ENCODE data around the gene HOXA3. TPM values are rescaled to one million over a fixed set of nuclear protein-coding genes. Genes with fewer than 3 reads are reported as not detected.

The HOXA3 gene
- total RNA-seq, 1 donor from 2014 or later = 209 TPM

DNA sequence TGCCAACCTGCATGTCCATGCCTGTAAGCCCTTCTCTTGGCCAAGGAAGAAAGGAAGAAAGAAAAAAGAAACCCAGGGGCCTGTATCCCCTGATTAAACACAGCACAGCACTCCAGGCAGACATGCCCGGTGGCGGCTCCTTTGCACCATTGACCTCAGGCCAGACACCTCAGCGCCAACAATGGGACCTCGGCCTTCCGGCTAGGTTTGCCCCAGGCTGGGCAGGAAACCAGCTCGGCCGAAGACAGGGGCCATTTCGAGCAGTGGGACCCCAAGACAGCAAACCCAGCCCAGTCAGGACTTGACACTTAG is 18.9 kb upstream of the HOXA3 start:
- Mint-ChIP-seq H3K4me1 (peaks cover 37% of the 10 kb centered on the region), H3K27ac (peak overlapping the region; percentile 90), H3K36me3 (no peaks in the 10 kb centered on the region), H3K27me3 (ENCODE audit: low read depth) (peaks cover 88% of the 10 kb centered on the region), H3K4me3 (peak overlapping the region; percentile 69), H3K9me3 (no peaks in the 10 kb centered on the region)
- peak in 1 of 2 experiments; percentile 11 for DNase-seq (ENCODE audit: low spot score in 2 of 2, unreplicated experiment in 2 of 2)
- TF ChIP-seq, protein P1, sequence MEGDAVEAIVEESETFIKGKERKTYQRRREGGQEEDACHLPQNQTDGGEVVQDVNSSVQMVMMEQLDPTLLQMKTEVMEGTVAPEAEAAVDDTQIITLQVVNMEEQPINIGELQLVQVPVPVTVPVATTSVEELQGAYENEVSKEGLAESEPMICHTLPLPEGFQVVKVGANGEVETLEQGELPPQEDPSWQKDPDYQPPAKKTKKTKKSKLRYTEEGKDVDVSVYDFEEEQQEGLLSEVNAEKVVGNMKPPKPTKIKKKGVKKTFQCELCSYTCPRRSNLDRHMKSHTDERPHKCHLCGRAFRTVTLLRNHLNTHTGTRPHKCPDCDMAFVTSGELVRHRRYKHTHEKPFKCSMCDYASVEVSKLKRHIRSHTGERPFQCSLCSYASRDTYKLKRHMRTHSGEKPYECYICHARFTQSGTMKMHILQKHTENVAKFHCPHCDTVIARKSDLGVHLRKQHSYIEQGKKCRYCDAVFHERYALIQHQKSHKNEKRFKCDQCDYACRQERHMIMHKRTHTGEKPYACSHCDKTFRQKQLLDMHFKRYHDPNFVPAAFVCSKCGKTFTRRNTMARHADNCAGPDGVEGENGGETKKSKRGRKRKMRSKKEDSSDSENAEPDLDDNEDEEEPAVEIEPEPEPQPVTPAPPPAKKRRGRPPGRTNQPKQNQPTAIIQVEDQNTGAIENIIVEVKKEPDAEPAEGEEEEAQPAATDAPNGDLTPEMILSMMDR (IDR thresholded peaks at IDR 0.05; ENCODE audit: unreplicated experiment) = no peak

DNA sequence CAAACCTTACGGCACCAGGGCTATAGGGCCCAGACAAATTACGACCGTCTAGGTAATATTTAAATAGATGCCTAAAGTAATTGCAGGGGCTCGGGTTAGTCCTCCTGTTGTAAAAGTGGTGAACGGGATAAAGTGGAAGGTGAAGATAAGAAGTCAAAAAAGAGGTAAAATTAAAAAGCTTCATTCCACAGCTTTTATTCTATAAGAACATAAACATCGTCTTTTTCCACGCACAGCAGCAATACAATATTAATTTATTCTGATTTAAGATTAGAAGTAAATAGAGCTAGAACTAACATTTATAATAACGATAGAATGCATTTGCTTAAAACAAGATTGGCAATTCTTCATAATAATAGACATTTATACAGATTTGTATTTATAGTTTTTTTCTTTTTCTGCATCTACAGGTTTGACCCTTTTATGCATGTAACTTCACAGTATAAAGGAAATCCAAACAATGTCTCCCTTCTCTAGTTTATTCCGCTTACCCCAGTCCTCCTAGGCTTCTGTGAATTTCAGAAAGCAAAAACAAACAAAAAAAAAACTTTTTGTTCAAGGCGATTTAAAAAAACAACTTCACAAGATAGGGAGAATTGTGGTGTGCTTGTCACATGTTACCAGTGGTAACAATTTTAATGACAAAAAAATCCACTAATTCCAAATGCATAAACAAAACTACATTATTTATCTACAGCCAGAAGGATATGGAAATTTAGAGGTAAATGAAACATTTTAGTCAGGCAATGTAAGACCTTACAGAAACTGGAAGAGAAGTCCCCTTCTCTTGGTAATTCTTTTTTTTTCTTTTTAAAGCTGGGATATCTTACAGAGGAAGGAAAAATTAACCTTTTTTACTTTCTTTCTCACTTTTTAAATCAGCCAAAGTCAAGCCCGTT is 18.3 kb upstream of the HOXA3 start:
- Mint-ChIP-seq H3K27me3 (ENCODE audit: low read depth) (peaks cover 88% of the 10 kb centered on the region), H3K27ac (peak overlapping the region; percentile 91), H3K4me3 (peak overlapping the region; percentile 71), H3K36me3 (no peaks in the 10 kb centered on the region), H3K9me3 (no peaks in the 10 kb centered on the region), H3K4me1 (peaks cover 39% of the 10 kb centered on the region)
- DNase-seq (ENCODE audit: low spot score in 2 of 2, unreplicated experiment in 2 of 2) = no peak
- TF ChIP-seq, protein P1 (IDR thresholded peaks at IDR 0.05; ENCODE audit: unreplicated experiment) = no peak

DNA sequence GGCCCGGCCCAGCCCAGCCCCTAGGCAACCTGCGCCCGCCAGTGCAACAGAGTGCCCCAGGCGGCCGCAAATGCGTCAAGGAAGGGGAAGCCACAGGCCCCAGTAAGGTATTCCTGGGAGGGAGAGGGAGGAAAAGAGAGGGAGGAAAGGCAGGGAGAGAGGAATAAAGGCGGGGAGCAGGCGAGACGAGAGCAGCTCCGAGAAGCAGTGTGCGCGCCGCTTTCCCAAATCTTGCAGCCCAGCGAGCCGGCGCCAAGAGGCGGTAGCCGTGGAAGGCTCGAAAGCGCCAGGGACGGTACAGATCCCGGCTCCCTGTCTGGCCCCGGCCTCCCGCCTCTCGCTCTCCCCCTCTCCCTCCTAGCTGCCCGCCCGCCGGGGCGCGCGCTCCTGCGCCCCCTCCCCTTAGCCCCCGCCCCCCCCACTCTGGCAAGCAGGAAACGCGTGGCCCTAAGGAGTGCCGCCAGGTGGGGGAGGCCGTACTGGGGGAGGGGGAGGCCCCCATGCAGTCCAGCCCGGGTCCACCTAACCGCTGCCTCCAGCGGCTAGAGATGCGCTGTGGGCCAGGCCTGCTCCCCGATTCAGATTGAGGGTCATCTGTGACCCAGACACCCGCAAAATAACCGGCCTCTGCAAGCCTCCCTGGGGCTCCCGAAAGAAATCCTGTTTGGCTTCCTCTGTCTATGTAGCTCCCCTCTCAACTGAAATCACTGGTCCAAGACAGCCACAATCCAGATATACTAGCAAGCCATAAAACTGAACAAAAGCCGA is 17.5 kb upstream of the HOXA3 start:
- H3K4me3 Mint-ChIP-seq = peak overlapping the region; percentile 71
- DNase-seq (ENCODE audit: low spot score in 2 of 2, unreplicated experiment in 2 of 2) = no peak

GRCh38 chr7:27168265-27168947 is 16.0 kb upstream of the HOXA3 start:
- Mint-ChIP-seq H3K9me3 (no peaks in the 10 kb centered on the region), H3K4me1 (peaks cover 44% of the 10 kb centered on the region), H3K4me3 (peak overlapping the region; percentile 65), H3K27ac (peak overlapping the region; percentile 94), H3K27me3 (ENCODE audit: low read depth) (peaks cover 93% of the 10 kb centered on the region), H3K36me3 (peaks cover 1% of the 10 kb centered on the region)
- DNase-seq (ENCODE audit: low spot score in 2 of 2, unreplicated experiment in 2 of 2) = no peak
- TF ChIP-seq, protein P1 (IDR thresholded peaks at IDR 0.05; ENCODE audit: unreplicated experiment) = no peak

More for the DNA sequence above, 17.5 kb upstream of the HOXA3 start:
- peaks cover 88% of the 10 kb centered on the region for H3K27me3 Mint-ChIP-seq (ENCODE audit: low read depth)
- no peaks in the 10 kb centered on the region for H3K9me3 Mint-ChIP-seq
- peaks cover 39% of the 10 kb centered on the region for H3K4me1 Mint-ChIP-seq
- TF ChIP-seq, protein P1 (IDR thresholded peaks at IDR 0.05; ENCODE audit: unreplicated experiment) = no peak
- H3K27ac Mint-ChIP-seq = peak overlapping the region; percentile 92
- H3K36me3 Mint-ChIP-seq = no peaks in the 10 kb centered on the region

DNA sequence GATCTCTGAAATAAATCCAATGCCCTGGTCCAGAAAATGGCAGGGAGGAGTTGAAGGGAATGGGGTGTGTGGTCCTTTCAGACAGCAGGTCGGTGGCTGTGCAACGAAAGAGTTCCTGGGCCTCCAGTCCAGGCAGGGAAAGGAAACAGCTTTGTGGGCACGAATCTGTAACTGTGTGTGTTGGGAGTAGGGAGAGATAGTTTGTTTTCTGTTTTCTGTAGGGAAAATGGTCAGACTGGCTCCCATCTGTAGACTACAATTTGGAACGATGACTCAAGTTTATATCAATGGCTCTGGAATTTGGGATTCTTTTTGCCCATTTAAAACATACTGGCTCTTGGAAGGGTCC is 15.5 kb upstream of the HOXA3 start:
- TF ChIP-seq, protein P1 (IDR thresholded peaks at IDR 0.05; ENCODE audit: unreplicated experiment) = no peak
- Mint-ChIP-seq H3K27me3 (ENCODE audit: low read depth) (peaks cover 95% of the 10 kb centered on the region), H3K4me1 (peaks cover 46% of the 10 kb centered on the region), H3K27ac (peak overlapping the region; percentile 94), H3K9me3 (no peaks in the 10 kb centered on the region), H3K4me3 (peak overlapping the region; percentile 65), H3K36me3 (peaks cover 1% of the 10 kb centered on the region)
- DNase-seq (ENCODE audit: low spot score in 2 of 2, unreplicated experiment in 2 of 2) = no peak

All from mesothelial cell of epicardium (in vitro differentiated cells).